Natural killer cell (primary cell): ENCODE data around the gene PTPRT. TPM values are rescaled to one million over a fixed set of nuclear protein-coding genes. Genes with fewer than 3 reads are reported as not detected.

Experiments
- ATAC-seq, 3 donors: fragments of 150-1000 bp in 2 of 3; fragments of 200-7000 bp in 1 of 3; cut with Tn5 transposase; 1 replicate in 1 of 3; 2 replicates in 2 of 3; pipeline ENCODE4 v1.10.0; 2021; ENCODE audit warnings: mild to moderate bottlenecking in 2 of 3, moderate library complexity in 2 of 3
- DNase-seq, 2 donors: peaks; one replicate each; pipeline versions ENCODE4 v3.0.0 to v3.0.0-alpha.2; 2013 to 2021; ENCODE audit warnings: mixed read lengths in 1 of 2
- H3K27ac ChIP-seq: one replicate; pipeline ENCODE4 v1.5.1; 2013; ENCODE audit warnings: mild to moderate bottlenecking, low read length
- H3K27me3 ChIP-seq: one replicate; pipeline ENCODE4 v1.6.1; 2013; ENCODE audit warnings: low read length; ENCODE audit not compliant: control insufficient read depth, insufficient read depth
- H3K36me3 ChIP-seq: one replicate; pipeline ENCODE4 v1.6.1; 2013; ENCODE audit warnings: low read length; ENCODE audit not compliant: control insufficient read depth, insufficient read depth
- H3K4me1 ChIP-seq: one replicate; pipeline ENCODE4 v1.6.1; 2013; ENCODE audit warnings: low read length; ENCODE audit not compliant: control insufficient read depth, insufficient read depth
- H3K4me3 ChIP-seq: one replicate; pipeline ENCODE4 v1.5.1; 2013; ENCODE audit warnings: low read length
- H3K9me3 ChIP-seq: one replicate; pipeline ENCODE4 v1.6.1; 2013; ENCODE audit warnings: low read length; ENCODE audit not compliant: control insufficient read depth, insufficient read depth
- H3K27ac Mint-ChIP-seq, 2 donors: one replicate each; pipeline ENCODE4 v1.8.0; 2022; ENCODE audit warnings: mild to moderate bottlenecking in 2 of 2, mixed read lengths in 2 of 2, moderate library complexity in 1 of 2
- H3K27me3 Mint-ChIP-seq, 2 donors: one replicate each; pipeline ENCODE4 v1.8.0; 2022; ENCODE audit warnings: low read depth in 2 of 2, mixed read lengths in 2 of 2
- H3K36me3 Mint-ChIP-seq: one replicate; pipeline ENCODE4 v1.8.0; 2022; ENCODE audit warnings: mixed read lengths
- H3K4me1 Mint-ChIP-seq, 2 donors: one replicate each; pipeline ENCODE4 v1.8.0; 2022; ENCODE audit warnings: mixed read lengths in 2 of 2
- H3K4me3 Mint-ChIP-seq: one replicate; pipeline ENCODE4 v1.8.0; 2022; ENCODE audit warnings: mild to moderate bottlenecking, moderate library complexity, mixed read lengths
- H3K9me3 Mint-ChIP-seq, 2 donors: one replicate each; pipeline ENCODE4 v1.8.0; 2022; ENCODE audit warnings: mixed read lengths in 2 of 2
- CTCF ChIP-seq: fragments of 200-600 bp; IDR thresholded peaks from one replicate; pipeline ENCODE4 v1.8.0; 2022; ENCODE audit warnings: antibody characterized with exemption
- WGBS: methylation state at CpG from one replicate; pipeline ENCODE4 v1.1.7; 2013; ENCODE audit warnings: missing lambda C conversion rate; ENCODE audit not compliant: insufficient coverage; 5-methylcytosine and 5-hydroxymethylcytosine counted together
- intact Hi-C: fragments of 100-400 bp; cut with micrococcal nuclease; formaldehyde crosslinking; loops from one replicate; pipeline ENCODE4 v1.14.2; 2022
- total RNA-seq, 4 donors: library from RNA; stranded (reverse); fragments of 120-200 nt in 1 of 4; gene quantifications; one replicate each; pipeline versions ENCODE4 v1.2.3 to v1.2.4, GENCODE V29; 2013 to 2022

PTPRT gene
- total RNA-seq, 3 donors from 2014 or later (not counting 1 experiment from before 2014, with no cell fraction given) = not detected

GRCh38 chr20:42378826-42379225, 810.9 kb downstream of the PTPRT start:
- Histone ChIP-seq H3K36me3 (no peaks in the 10 kb centered on the region), H3K27ac (no peak overlapping the region), H3K4me3 (no peak overlapping the region), H3K27me3 (no peaks in the 10 kb centered on the region), H3K9me3 (peaks cover 5% of the 10 kb centered on the region), H3K4me1 (no peaks in the 10 kb centered on the region)
- WGBS = 66% methylated on average over 3 of the region's 3 CpGs
- Mint-ChIP-seq H3K4me3 (no peak overlapping the region), H3K27ac (no peak overlapping the region), H3K27me3 (no peaks in the 10 kb centered on the region), H3K36me3 (no peaks in the 10 kb centered on the region), H3K4me1 (no peaks in the 10 kb centered on the region), H3K9me3 (peaks cover 2 to 8% of the 10 kb centered on the region in 2 donors)
- ATAC-seq (no peak), DNase-seq (no peak)
- intact Hi-C loops = no loop called here
- no peak for TF ChIP-seq CTCF

GRCh38 chr20:42376131-42376530, 813.6 kb downstream of the PTPRT start:
- TF ChIP-seq CTCF = no peak
- no peaks in the 10 kb centered on the region for H3K27me3 ChIP-seq
- no peaks in the 10 kb centered on the region for H3K36me3 ChIP-seq
- H3K4me1 ChIP-seq = no peaks in the 10 kb centered on the region
- Mint-ChIP-seq H3K4me3 (no peak overlapping the region), H3K9me3 (peaks cover 2 to 4% of the 10 kb centered on the region in 2 donors), H3K27ac (no peak overlapping the region), H3K4me1 (no peaks in the 10 kb centered on the region), H3K27me3 (no peaks in the 10 kb centered on the region), H3K36me3 (no peaks in the 10 kb centered on the region)
- peaks cover 5% of the 10 kb centered on the region for H3K9me3 ChIP-seq
- no peak overlapping the region for H3K4me3 ChIP-seq
- intact Hi-C loops = no loop called here
- WGBS = 91% methylated on average over 6 of the region's 6 CpGs
- ATAC-seq (no peak), DNase-seq (no peak)
- no peak overlapping the region for H3K27ac ChIP-seq

GRCh38 chr20:42373049-42373448, 816.7 kb downstream of the PTPRT start:
- WGBS = 91% methylated on average over 2 of the region's 2 CpGs
- no peaks in the 10 kb centered on the region for H3K36me3 Mint-ChIP-seq
- Histone ChIP-seq H3K27ac (no peak overlapping the region), H3K4me3 (no peak overlapping the region), H3K4me1 (no peaks in the 10 kb centered on the region), H3K36me3 (no peaks in the 10 kb centered on the region), H3K9me3 (peaks cover 5% of the 10 kb centered on the region), H3K27me3 (no peaks in the 10 kb centered on the region)
- ATAC-seq (no peak), DNase-seq (no peak)
- no peak overlapping the region for H3K4me3 Mint-ChIP-seq
- H3K4me1 Mint-ChIP-seq = no peaks in the 10 kb centered on the region
- no peaks in the 10 kb centered on the region for H3K27me3 Mint-ChIP-seq
- TF ChIP-seq CTCF = no peak
- intact Hi-C loops = no loop called here
- peaks cover 5 to 6% of the 10 kb centered on the region in 2 donors for H3K9me3 Mint-ChIP-seq
- no peak overlapping the region for H3K27ac Mint-ChIP-seq

GRCh38 chr20:42370075-42370474, 819.6 kb downstream of the PTPRT start:
- Mint-ChIP-seq H3K27ac (no peak overlapping the region), H3K27me3 (no peaks in the 10 kb centered on the region), H3K9me3 (peaks cover 8 to 10% of the 10 kb centered on the region in 2 donors), H3K4me1 (no peaks in the 10 kb centered on the region), H3K36me3 (no peaks in the 10 kb centered on the region), H3K4me3 (no peak overlapping the region)
- H3K4me3 ChIP-seq = no peak overlapping the region
- ATAC-seq (no peak), DNase-seq (no peak)
- H3K4me1 ChIP-seq = no peaks in the 10 kb centered on the region
- intact Hi-C loops = no loop called here
- H3K9me3 ChIP-seq = no peaks in the 10 kb centered on the region
- 16% methylated on average over 6 of the region's 6 CpGs for WGBS
- TF ChIP-seq CTCF = no peak
- H3K27me3 ChIP-seq = no peaks in the 10 kb centered on the region
- no peaks in the 10 kb centered on the region for H3K36me3 ChIP-seq
- H3K27ac ChIP-seq = no peak overlapping the region
